NCI-H1048 (cell line): ENCODE results near the gene MT1F.

ENCODE experiments used
- DNase-seq: peaks from one replicate; lab custom pipeline; 2025; lab: John Stamatoyannopoulos, UW

The MT1F gene

DNA sequence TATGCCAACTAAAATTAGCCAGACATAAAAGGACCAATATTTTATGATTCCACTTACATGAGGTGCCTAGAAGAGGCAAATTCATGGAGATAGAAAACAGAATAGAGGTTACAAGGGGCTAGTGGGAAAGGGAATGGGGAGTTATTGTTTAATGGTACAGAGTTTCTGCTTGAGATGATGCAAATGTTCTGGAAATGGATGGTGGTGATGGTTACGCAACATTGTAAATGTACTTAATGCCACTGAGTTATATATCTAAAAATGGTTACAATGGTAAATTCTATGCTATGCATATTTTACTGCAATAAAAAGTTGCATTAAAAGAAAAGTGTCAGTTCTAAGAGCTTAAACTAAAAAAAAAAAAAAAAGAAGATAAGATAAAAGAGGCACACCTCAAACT lies 42.4 kb downstream of the MT1F start:
- DNase-seq: no peak

DNA sequence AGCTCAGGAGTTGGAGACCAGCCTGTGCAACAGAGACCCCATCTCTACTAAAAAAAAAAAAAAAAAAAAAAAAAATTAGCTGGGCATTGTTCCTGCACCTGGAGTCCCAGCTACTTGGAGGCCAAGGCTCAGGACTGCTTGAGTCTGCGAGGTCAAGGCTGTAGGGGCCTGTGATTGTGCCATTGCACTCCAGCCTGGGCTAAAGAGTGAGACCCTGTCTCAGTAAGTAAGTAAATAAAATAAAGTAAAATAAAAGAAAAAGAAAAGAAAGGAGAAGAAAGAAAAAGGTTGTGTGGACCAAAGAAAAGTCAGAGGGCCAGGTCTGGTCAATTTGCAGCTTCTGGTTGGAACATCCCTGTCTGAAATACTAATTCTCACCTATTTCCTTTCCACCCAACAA lies 42.9 kb downstream of the MT1F start:
- DNase-seq: no peak

DNA sequence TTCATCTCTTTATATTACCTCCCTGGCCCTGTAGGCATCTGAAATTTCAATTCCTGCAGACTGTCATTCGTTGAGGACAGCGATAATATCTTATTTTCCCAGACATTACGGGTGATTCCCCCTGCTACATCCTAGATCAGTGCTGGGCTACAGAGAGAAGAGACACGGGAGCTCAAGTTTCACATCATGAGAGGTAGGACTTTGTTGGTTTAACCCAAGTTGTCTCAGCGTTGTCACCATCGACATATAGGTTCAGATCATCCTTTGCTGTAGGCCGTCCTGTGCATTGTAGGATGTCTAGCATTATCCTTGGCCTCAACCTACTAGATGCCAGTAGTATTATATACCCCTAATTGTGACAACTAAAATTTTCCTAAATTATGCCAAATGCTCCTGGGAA lies 43.8 kb downstream of the MT1F start:
- DNase-seq: no peak

DNA sequence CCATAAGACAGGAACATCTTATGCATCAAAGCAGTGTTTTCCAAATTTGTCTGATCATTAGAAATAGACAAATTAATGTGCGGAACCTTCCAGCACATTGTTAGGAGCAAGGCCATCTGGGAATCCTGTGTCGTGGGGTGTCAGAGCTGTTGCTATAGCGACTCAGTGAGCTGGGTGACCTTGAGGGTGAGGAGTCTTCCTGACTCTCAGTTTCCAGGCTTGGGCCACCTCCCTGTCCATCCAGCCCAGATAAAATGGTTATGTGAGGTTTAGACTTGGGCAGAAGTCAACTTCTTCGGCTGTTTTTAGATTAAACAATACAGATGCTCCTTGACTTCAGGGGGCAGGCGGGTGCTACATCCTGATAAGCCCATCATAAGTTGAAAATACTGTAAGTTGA lies 45.1 kb downstream of the MT1F start:
- DNase-seq: no peak
